Mesothelial cell of epicardium (in vitro differentiated cells): ENCODE results near the gene TMEM130. TPM values are rescaled to one million over a fixed set of nuclear protein-coding genes. Genes with fewer than 3 reads are reported as not detected.
A peak's percentile ranks its signal among the peaks of the same experiment; 100 is the strongest.
"Not testable (repeated sequence)": the region's sequence is repeated elsewhere in the genome, so short reads cannot be mapped to it uniquely, and the experiment has no call there.

ENCODE experiments used
- DNase-seq, 2 experiments: peaks; one replicate each; pipeline ENCODE4 v3.0.0; 2021; ENCODE audit warnings: low spot score in 2 of 2; ENCODE audit not compliant: unreplicated experiment in 2 of 2
- H3K27ac Mint-ChIP-seq: 2 replicates; pipeline ENCODE4 v1.8.0; 2021; ENCODE audit warnings: mixed read lengths
- H3K27me3 Mint-ChIP-seq: 2 replicates; pipeline ENCODE4 v1.8.0; 2021; ENCODE audit warnings: low read depth, mixed read lengths
- H3K36me3 Mint-ChIP-seq: 2 replicates; pipeline ENCODE4 v1.8.0; 2021; ENCODE audit warnings: mixed read lengths
- H3K4me1 Mint-ChIP-seq: 2 replicates; pipeline ENCODE4 v1.8.0; 2021; ENCODE audit warnings: mixed read lengths
- H3K4me3 Mint-ChIP-seq: 2 replicates; pipeline ENCODE4 v1.8.0; 2021; ENCODE audit warnings: mild to moderate bottlenecking, moderate library complexity, mixed read lengths
- H3K9me3 Mint-ChIP-seq: 2 replicates; pipeline ENCODE4 v1.8.0; 2021; ENCODE audit warnings: mixed read lengths
- total RNA-seq: library from RNA; stranded (reverse); gene quantifications from 3 replicates; pipeline ENCODE4 v1.2.1, GENCODE V29; 2021
- TF ChIP-seq, protein P1 (sequence below): fragments of 200-600 bp; sonication (generic); IDR thresholded peaks from one replicate; pipeline ENCODE4 v1.5.0; 2021; ENCODE audit warnings: antibody characterized with exemption; ENCODE audit not compliant: unreplicated experiment

TMEM130 gene
- total RNA-seq, 1 donor from 2014 or later: 12.5 TPM

DNA sequence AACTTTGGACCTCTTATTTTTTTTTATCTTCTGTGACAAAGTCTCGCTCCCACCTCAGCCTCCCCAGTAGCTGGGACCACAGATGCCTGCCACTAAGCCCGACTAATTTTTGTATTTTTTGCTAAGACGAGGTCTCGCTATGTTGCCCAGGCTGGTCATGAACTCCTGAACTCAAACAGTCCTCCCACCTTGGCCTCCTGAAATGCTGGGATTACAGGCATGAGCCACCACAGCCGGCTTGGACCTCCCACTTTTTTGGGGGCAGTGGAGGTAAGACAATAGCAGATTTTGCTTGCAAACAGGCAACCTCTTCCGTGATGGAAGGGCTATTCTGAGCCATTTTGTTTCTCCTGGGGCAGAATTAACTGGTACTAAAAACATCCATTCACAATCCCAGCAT is 7.3 kb upstream of the TMEM130 start:
- H3K4me3 Mint-ChIP-seq: peak overlapping the region; percentile 66
- peaks cover 7% of the 10 kb centered on the region for H3K36me3 Mint-ChIP-seq
- peaks cover 15% of the 10 kb centered on the region for H3K4me1 Mint-ChIP-seq
- no peaks in the 10 kb centered on the region for H3K27me3 Mint-ChIP-seq
- no peak for DNase-seq
- H3K9me3 Mint-ChIP-seq: no peaks in the 10 kb centered on the region
- H3K27ac Mint-ChIP-seq: peak overlapping the region; percentile 75
- TF ChIP-seq, protein P1, sequence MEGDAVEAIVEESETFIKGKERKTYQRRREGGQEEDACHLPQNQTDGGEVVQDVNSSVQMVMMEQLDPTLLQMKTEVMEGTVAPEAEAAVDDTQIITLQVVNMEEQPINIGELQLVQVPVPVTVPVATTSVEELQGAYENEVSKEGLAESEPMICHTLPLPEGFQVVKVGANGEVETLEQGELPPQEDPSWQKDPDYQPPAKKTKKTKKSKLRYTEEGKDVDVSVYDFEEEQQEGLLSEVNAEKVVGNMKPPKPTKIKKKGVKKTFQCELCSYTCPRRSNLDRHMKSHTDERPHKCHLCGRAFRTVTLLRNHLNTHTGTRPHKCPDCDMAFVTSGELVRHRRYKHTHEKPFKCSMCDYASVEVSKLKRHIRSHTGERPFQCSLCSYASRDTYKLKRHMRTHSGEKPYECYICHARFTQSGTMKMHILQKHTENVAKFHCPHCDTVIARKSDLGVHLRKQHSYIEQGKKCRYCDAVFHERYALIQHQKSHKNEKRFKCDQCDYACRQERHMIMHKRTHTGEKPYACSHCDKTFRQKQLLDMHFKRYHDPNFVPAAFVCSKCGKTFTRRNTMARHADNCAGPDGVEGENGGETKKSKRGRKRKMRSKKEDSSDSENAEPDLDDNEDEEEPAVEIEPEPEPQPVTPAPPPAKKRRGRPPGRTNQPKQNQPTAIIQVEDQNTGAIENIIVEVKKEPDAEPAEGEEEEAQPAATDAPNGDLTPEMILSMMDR: no peak

DNA sequence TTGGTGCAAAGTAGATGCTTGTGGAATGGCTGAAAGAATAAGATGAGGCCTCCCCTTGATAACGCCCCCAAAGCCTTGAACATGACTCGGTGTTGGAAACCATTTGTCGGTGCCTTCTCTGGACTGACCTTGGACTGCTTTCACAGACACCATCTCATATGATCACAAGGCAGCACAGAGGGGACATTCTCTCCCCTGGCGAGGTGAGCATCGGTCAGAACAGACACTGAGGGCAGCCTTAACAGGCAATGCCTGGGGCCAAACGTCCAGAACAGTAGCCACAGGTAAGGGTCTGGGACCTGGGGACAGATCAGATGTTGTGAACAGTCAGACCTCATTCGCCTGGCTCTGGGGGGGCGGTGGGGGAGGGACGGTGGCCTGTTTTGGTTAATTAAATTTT is 5.7 kb upstream of the TMEM130 start:
- H3K4me1 Mint-ChIP-seq: peaks cover 15% of the 10 kb centered on the region
- no peak overlapping the region for H3K4me3 Mint-ChIP-seq
- no peaks in the 10 kb centered on the region for H3K36me3 Mint-ChIP-seq
- TF ChIP-seq, protein P1: no peak
- no peak for DNase-seq
- H3K27me3 Mint-ChIP-seq: peaks cover under 1% of the 10 kb centered on the region
- H3K27ac Mint-ChIP-seq: no peak overlapping the region
- no peaks in the 10 kb centered on the region for H3K9me3 Mint-ChIP-seq

DNA sequence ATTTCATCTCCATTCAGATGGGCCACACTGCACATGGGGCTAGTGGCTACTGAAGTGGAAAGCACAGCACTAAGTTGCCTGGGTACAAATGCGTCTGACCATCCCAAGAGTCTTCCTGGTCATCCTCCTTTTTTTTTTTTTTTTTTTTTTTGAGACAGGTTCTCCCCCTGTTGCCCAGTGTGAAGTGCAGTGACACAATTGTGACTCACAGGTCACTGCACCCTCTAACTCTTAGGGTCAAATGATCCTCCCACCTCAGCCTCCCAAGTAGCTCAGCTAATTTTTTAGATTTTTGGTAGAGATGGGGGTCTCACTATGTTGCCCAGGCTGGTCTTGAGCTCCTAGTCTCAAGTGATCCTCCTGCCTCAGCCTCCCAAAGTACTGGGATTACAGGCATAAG is 5.1 kb upstream of the TMEM130 start:
- Mint-ChIP-seq H3K27ac (no peak overlapping the region), H3K4me1 (peaks cover 15% of the 10 kb centered on the region), H3K4me3 (no peak overlapping the region), H3K9me3 (no peaks in the 10 kb centered on the region), H3K27me3 (peaks cover 4% of the 10 kb centered on the region), H3K36me3 (no peaks in the 10 kb centered on the region)
- TF ChIP-seq, protein P1: no peak
- DNase-seq: no peak

DNA sequence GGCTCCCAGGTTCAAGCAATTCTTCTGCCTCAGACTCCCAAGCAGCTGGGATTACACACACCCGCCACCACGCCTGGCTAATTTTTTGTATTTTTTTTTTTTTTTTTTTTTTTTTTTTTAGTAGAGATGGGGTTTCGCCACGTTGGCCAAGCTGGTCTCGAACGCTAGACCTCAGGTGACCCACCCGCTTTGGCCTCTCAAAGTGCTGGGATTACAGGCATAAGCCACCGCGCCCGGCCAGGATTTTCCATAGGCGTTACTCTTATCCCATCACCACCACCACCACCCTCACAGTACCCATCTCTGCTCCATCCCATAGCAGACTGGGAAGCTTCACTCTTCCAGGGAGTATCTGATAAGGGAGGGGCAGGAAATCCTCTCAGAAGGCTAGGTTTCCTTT is 3.8 kb upstream of the TMEM130 start:
- not testable (repeated sequence) for H3K36me3 Mint-ChIP-seq, H3K27ac Mint-ChIP-seq, DNase-seq, H3K9me3 Mint-ChIP-seq, H3K4me3 Mint-ChIP-seq
- peaks cover 11% of the 10 kb centered on the region for H3K27me3 Mint-ChIP-seq
- peaks cover 10% of the 10 kb centered on the region for H3K4me1 Mint-ChIP-seq

DNA sequence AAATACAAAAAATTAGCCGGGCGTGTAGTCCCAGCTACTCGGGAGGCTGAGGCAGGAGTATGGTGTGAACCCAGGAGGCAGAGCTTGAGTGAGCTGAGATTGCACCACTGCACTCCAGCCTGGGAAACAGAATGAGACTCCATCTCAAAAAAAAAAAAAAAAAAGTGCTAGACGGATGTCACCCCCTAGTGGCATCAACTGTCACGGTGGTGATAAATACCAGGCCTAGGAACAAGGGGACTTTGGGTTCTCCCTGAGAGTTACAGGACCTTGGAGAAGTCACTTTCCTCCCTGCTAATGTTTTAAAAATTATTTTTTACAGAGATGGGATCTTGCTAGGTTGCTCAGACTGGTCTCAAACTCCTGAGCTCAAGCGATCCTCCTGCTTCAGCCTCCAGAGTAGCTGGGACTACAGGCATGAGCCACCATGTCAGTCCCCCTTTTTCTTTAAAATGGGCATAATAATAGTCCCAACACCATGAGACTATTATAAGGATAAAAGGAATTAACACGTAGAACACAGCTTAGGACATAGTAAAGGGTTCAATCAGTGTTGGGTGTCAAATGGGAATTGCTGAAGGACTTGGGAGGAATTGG is 2.6 kb upstream of the TMEM130 start:
- peaks cover 9% of the 10 kb centered on the region for H3K4me1 Mint-ChIP-seq
- no peak overlapping the region for H3K4me3 Mint-ChIP-seq
- H3K27ac Mint-ChIP-seq: no peak overlapping the region
- no peak for DNase-seq
- no peaks in the 10 kb centered on the region for H3K36me3 Mint-ChIP-seq
- TF ChIP-seq, protein P1: no peak
- peaks cover 14% of the 10 kb centered on the region for H3K27me3 Mint-ChIP-seq
- H3K9me3 Mint-ChIP-seq: no peaks in the 10 kb centered on the region

DNA sequence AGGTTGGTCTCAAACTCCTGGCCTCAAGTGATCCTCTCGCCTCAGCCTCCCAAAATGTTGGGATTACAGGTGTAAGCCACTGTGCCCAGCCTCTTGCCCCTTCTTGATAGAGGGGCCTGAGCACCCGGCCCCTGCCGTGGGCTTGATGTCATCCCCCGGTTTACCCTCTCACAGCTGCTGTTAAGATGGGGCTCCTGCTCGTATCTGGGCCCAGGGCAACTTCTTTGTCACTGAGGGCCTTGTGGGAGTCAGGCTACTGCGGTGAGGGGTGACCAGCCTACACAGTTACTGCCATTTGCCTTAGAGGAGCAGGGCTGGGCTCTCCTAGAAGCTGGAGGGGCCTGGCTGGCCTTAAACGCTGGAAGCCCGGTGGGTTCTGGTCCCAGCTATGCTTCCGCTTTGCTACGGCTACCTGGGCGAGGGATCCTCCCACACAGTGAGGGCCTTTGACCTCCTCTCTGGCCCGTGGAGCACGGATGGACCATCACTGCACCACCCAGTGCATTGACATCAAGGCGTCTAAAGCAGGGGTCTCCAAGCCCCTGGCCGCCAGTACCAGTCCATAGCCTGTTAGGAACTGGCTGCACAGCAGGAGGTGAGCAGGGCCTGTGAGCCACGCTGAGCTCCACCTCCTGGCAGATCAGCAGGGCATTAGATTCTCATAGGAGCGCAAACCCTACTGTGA is 1.1 kb upstream of the TMEM130 start:
- TF ChIP-seq, protein P1: no peak
- Mint-ChIP-seq H3K4me3 (peak overlapping the region; percentile 84), H3K27me3 (peaks cover 14% of the 10 kb centered on the region), H3K4me1 (peaks cover 14% of the 10 kb centered on the region), H3K9me3 (no peaks in the 10 kb centered on the region), H3K27ac (no peak overlapping the region), H3K36me3 (no peaks in the 10 kb centered on the region)
- no peak for DNase-seq
